WI38 (cell line): Measurements from ENCODE around the gene USP11.

Source experiments
- H3K4me3 ChIP-seq: 2 replicates; pipeline ENCODE4 v1.5.1; 2011; ENCODE audit warnings: low read depth, mild to moderate bottlenecking, control low read depth, low read length
- CTCF ChIP-seq: IDR thresholded peaks from 2 replicates; pipeline ENCODE4 v1.5.1; 2012; ENCODE audit warnings: low read depth, mild to moderate bottlenecking, control low read depth, low read length

USP11 gene

GRCh38 chrX:47232803-47233332 is at the start of gene USP11:
USP11 (plus strand) TSS chrX:47233009; CDS start chrX:47233044, 35 bp downstream.
- peak within 1 kb of the TSS; percentile 70 for H3K4me3 ChIP-seq
- no peak for TF ChIP-seq CTCF

DNA sequence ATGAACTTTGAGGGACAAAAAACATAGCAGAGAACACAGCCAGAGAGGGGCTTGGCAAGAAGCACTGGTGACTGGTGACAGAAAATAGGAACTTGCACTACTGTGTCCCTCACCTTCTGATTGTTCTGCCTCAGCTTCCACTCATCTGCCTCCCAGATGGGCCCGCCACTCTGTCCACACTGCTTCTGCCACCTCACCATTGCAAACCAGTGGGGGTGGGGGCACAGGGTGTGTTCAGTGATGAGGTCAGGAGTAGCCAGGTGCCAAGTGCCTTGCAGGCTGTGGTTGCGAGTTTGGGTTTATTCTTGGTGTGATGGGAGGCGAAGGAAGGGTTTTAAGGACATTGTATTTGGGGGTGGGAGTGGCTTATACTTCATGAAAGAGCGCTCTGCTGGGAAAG is 48.3 kb upstream of the USP11 start:
- no peak for TF ChIP-seq CTCF
- H3K4me3 ChIP-seq: no peak overlapping the region

DNA sequence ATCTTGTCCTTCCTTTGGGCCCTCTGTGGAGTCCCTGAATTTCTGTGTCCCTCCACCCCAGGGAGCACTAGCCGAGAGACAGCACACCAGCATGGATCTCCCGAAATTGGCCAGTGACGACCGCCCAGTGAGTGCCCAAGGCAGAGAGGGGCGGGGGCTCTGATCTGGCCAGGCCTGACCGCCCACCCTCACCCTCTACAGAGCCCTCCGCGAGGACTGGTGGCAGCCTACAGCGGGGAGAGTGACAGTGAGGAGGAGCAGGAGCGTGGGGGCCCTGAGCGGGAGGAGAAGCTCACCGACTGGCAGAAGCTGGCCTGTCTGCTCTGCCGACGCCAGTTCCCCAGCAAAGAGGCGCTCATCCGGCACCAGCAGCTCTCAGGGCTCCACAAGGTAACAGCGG is 47.6 kb upstream of the USP11 start:
- TF ChIP-seq CTCF: no peak
- H3K4me3 ChIP-seq: no peak overlapping the region

GRCh38 chrX:47186096-47186740 is 46.6 kb upstream of the USP11 start:
- H3K4me3 ChIP-seq: no peak overlapping the region
- TF ChIP-seq CTCF: no peak

DNA sequence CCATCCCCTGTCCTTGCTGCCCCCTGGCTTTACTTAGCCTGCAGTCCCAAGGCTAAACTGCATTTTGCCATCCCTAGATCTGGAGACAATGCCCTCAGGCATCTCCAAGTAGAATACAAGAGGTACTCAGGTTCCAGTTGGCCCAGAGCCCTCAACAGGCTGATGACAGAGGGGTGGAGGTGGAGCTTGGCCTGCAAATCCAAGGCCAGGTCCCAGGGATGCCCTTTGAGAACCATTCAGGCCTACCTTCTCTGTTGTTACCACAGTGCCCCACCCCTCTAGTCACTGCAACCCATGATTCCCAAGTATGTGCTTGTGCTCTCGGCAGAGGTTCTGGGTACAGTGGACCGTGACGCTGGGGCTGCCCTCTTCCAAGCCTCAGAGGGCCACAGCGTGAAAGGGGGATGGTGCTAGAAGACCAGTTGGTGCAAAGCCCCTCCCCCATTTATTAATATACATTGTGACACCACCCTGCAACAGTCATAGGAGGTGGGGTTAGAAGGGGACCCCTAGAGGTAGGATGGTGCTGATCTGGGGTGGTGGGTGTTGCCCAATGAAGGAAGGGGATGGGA is 45.6 kb upstream of the USP11 start:
- H3K4me3 ChIP-seq: no peak overlapping the region
- no peak for TF ChIP-seq CTCF

DNA sequence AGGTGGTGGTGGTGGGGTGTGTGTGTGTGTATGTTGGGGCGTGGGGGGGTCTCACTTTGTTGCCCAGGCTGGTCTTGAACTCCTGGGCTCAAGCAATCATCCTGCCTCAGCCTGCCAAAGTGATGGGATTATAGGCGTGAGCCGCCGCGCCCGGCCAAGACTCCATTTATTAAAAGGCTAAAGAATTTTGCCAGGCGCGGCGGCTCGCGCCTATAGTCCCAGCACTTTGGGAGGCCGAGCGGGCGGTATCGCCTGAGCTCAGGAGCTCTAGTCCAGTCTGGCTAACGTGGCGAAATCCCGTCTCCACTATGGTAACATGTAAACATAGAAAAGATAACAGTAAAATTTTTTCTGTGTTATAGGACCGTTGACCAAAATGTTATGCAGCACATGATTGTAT is 42.9 kb upstream of the USP11 start:
- H3K4me3 ChIP-seq: no peak overlapping the region
- no peak for TF ChIP-seq CTCF

GRCh38 chrX:47190445-47191269 is 42.2 kb upstream of the USP11 start:
- peak overlapping the region; percentile 66 for H3K4me3 ChIP-seq
- no peak for TF ChIP-seq CTCF
